SK-N-SH (cell line): ENCODE results near the gene PRPSAP2. TPM values are rescaled to one million over a fixed set of nuclear protein-coding genes. Genes with fewer than 3 reads are reported as not detected.

Source experiments
- CTCF ChIA-PET: fragments of 300-600, 350-600 bp; formaldehyde crosslinking; extraction: SDS; loops from one replicate; lab custom pipeline; 2021; lab: Yijun Ruan, JAX
- POLR2A ChIA-PET: fragments of 350-600 bp; sonication (Branson Sonifier 250); formaldehyde crosslinking; extraction: SDS; loops from one replicate; lab custom pipeline; 2020; ENCODE audit warnings: antibody characterized with exemption, inconsistent platforms; lab: Yijun Ruan, JAX
- DNase-seq: peaks from one replicate; pipeline ENCODE4 v3.0.0; 2012
- H2AFZ ChIP-seq: fragments of 200-600 bp; sonication (generic); 2 replicates; pipeline ENCODE4 v1.8.1; 2016; ENCODE audit warnings: antibody characterized with exemption, mild to moderate bottlenecking, low read depth
- H3F3A ChIP-seq: fragments of 200-600 bp; sonication (generic); replicated peaks from 2 replicates; pipeline ENCODE3; 2016; ENCODE audit warnings: antibody characterized with exemption, mild to moderate bottlenecking; ENCODE audit not compliant: insufficient read depth
- H3K27ac ChIP-seq, 2 experiments: fragments of 200-500 bp in 1 of 2; fragments of 200-600 bp in 1 of 2; sonication (Bioruptor generic) in 1 of 2; sonication (generic), shearing (Covaris generic) in 1 of 2; 2 replicates each; pipeline versions ENCODE4 v1.5.1 to v1.6.1; 2014 to 2016; ENCODE audit warnings: low read depth in 2 of 2, inconsistent platforms in 1 of 2, low read length in 1 of 2, mild to moderate bottlenecking in 1 of 2, mixed read lengths in 1 of 2
- H3K27me3 ChIP-seq: fragments of 200-600 bp; sonication (generic), shearing (Covaris generic); 2 replicates; pipeline ENCODE4 v1.6.1; 2016; ENCODE audit warnings: mixed run types; ENCODE audit not compliant: insufficient read depth
- H3K36me3 ChIP-seq, 2 experiments: fragments of 200-500 bp in 1 of 2; fragments of 200-600 bp in 1 of 2; sonication (Bioruptor generic) in 1 of 2; sonication (generic) in 1 of 2; replicated peaks in 1 of 2; 2 replicates each; pipeline versions ENCODE3 to v1.5.1; 2014 to 2016; ENCODE audit warnings: low read length in 1 of 2, mild to moderate bottlenecking in 1 of 2; ENCODE audit not compliant: insufficient read depth in 2 of 2, control insufficient read depth in 1 of 2
- H3K4me1 ChIP-seq, 2 experiments: fragments of 200-500 bp in 1 of 2; fragments of 200-600 bp in 1 of 2; sonication (Bioruptor generic) in 1 of 2; sonication (generic), shearing (Covaris generic) in 1 of 2; 2 replicates each; pipeline versions ENCODE4 v1.5.1 to v1.6.1; 2014 to 2016; ENCODE audit warnings: low read depth in 1 of 2, low read length in 1 of 2, mixed run types in 1 of 2; ENCODE audit not compliant: insufficient read depth in 2 of 2, control insufficient read depth in 1 of 2
- H3K4me2 ChIP-seq: fragments of 200-600 bp; sonication (generic), shearing (Covaris generic); 2 replicates; pipeline ENCODE4 v1.6.1; 2017; ENCODE audit warnings: mixed run types
- H3K4me3 ChIP-seq, 2 experiments: fragments of 200-500 bp in 1 of 2; fragments of 200-600 bp in 1 of 2; sonication (Bioruptor generic) in 1 of 2; sonication (generic), shearing (Covaris generic) in 1 of 2; 2 replicates each; pipeline versions ENCODE4 v1.5.1 to v1.8.1; 2014 to 2016; ENCODE audit warnings: low read depth in 2 of 2, inconsistent platforms in 1 of 2, low read length in 1 of 2, mild to moderate bottlenecking in 1 of 2, mixed read lengths in 1 of 2, moderate library complexity in 1 of 2
- H3K79me2 ChIP-seq: fragments of 200-600 bp; sonication (generic); 2 replicates; pipeline ENCODE4 v1.8.1; 2017; ENCODE audit warnings: mild to moderate bottlenecking; ENCODE audit not compliant: insufficient read depth
- H3K9ac ChIP-seq: fragments of 200-600 bp; sonication (generic); 2 replicates; pipeline ENCODE4 v1.6.1; 2017; ENCODE audit warnings: mixed run types
- H3K9me2 ChIP-seq: fragments of 200-600 bp; sonication (generic); 2 replicates; pipeline ENCODE4 v1.6.1; 2017; ENCODE audit warnings: mixed run types
- H3K9me3 ChIP-seq: fragments of 200-600 bp; sonication (generic); 2 replicates; pipeline ENCODE4 v1.6.1; 2017; ENCODE audit warnings: mixed run types, mild to moderate bottlenecking, moderate library complexity
- H4K20me1 ChIP-seq: fragments of 200-600 bp; sonication (generic); 2 replicates; pipeline ENCODE4 v1.6.1; 2017; ENCODE audit warnings: mild to moderate bottlenecking, mixed run types; ENCODE audit not compliant: insufficient read depth
- ELF1 ChIP-seq: IDR thresholded peaks from 2 replicates; pipeline ENCODE4 v1.4.0; 2012
- FOSL2 ChIP-seq: IDR thresholded peaks from 2 replicates; pipeline ENCODE4 v1.4.0; 2012; ENCODE audit warnings: low read depth, mild to moderate bottlenecking, moderate library complexity, borderline replicate concordance
- FOXJ3 ChIP-seq: sonication (generic); formaldehyde crosslinking; IDR thresholded peaks from 2 replicates; pipeline ENCODE4 v1.5.1; 2020; ENCODE audit warnings: mild to moderate bottlenecking, missing genetic modification reagents
- GABPA ChIP-seq: IDR thresholded peaks from 2 replicates; pipeline ENCODE4 v1.4.0; 2012; ENCODE audit warnings: low read depth, mild to moderate bottlenecking
- IRF3 ChIP-seq: fragments of 150-350 bp; IDR thresholded peaks from 2 replicates; pipeline ENCODE4 v1.6.1; 2016; ENCODE audit warnings: mild to moderate bottlenecking, low read depth, low read length
- JUND ChIP-seq: IDR thresholded peaks from 2 replicates; pipeline ENCODE4 v1.4.0; 2012
- MEF2A ChIP-seq: IDR thresholded peaks from 2 replicates; pipeline ENCODE4 v1.4.0; 2012; ENCODE audit warnings: low read depth, borderline replicate concordance
- POLR2AphosphoS5 ChIP-seq: IDR thresholded peaks from 2 replicates; pipeline ENCODE4 v1.6.1; 2012; ENCODE audit warnings: low read depth, low read length
- RAD21 ChIP-seq: IDR thresholded peaks from 2 replicates; pipeline ENCODE4 v1.6.1; 2012; ENCODE audit warnings: mild to moderate bottlenecking, low read length
- RCOR1 ChIP-seq: fragments of 150-350 bp; IDR thresholded peaks from 2 replicates; pipeline ENCODE4 v1.6.1; 2017; ENCODE audit warnings: antibody characterized with exemption, low read length
- REST ChIP-seq: IDR thresholded peaks from 2 replicates; pipeline ENCODE4 v1.6.1; 2012; ENCODE audit warnings: mild to moderate bottlenecking, low read depth, low read length, moderate library complexity
- SIN3A ChIP-seq: IDR thresholded peaks from 2 replicates; pipeline ENCODE4 v1.6.1; 2012; ENCODE audit warnings: low read depth, mild to moderate bottlenecking, low read length, moderate library complexity, borderline replicate concordance
- TAF1 ChIP-seq: IDR thresholded peaks from 2 replicates; pipeline ENCODE4 v1.6.1; 2012; ENCODE audit warnings: low read depth, mild to moderate bottlenecking, low read length, moderate library complexity, borderline replicate concordance
- TEAD4 ChIP-seq: IDR thresholded peaks from 2 replicates; pipeline ENCODE4 v1.4.0; 2012; ENCODE audit warnings: mild to moderate bottlenecking, borderline replicate concordance; ENCODE audit not compliant: insufficient read depth
- YY1 ChIP-seq: IDR thresholded peaks from 2 replicates; pipeline ENCODE4 v1.4.0; 2012; ENCODE audit warnings: low read depth, mild to moderate bottlenecking
- ZBTB33 ChIP-seq: IDR thresholded peaks from 2 replicates; pipeline ENCODE4 v1.4.0; 2012; ENCODE audit warnings: low read depth, borderline replicate concordance
- WGBS: methylation state at CpG from one replicate; pipeline ENCODE4 v1.1.6; 2017; ENCODE audit warnings: low lambda C conversion rate; 5-methylcytosine and 5-hydroxymethylcytosine counted together
- polyA plus RNA-seq, 3 experiments: library from polyadenylated mRNA; depleted of rRNA; stranded (reverse); fragments of >200 nt; gene quantifications; 2 replicates each; pipeline ENCODE4 v1.2.3, GENCODE V29; 2012

Gene PRPSAP2
- polyA plus RNA-seq, 1 of the 3 experiments (the other 2 are of a cell fraction) = 27.6 TPM

GRCh38 chr17:18946536-18946935, 88.6 kb downstream of the PRPSAP2 start:
- 23% methylated on average over 2 of the region's 2 CpGs for WGBS
- H3K27me3 ChIP-seq = no peaks in the 10 kb centered on the region; the same call in 1 of the 2 replicates
- DNase-seq = no peak
- H3K4me2 ChIP-seq = no peak overlapping the region
- TF ChIP-seq TEAD4 (no peak), POLR2AphosphoS5 (no peak), FOXJ3 (no peak), SIN3A (no peak), ZBTB33 (no peak), TAF1 (no peak), ELF1 (no peak), JUND (no peak), RCOR1 (no peak), RAD21 (no peak), GABPA (no peak), REST (no peak), YY1 (no peak), FOSL2 (no peak), IRF3 (no peak), MEF2A (no peak)
- TF ChIP-seq, all 33 proteins: peak for 0
- Histone ChIP-seq H3K9me3 (no peaks in the 10 kb centered on the region), H3K4me1 (peaks cover 0 to 8% of the 10 kb centered on the region in 2 experiments; a peak in 1 of 4 replicates), H4K20me1 (no peaks in the 10 kb centered on the region), H3K9me2 (no peaks in the 10 kb centered on the region), H3K36me3 (no peaks in the 10 kb centered on the region), H3K4me3 (no peak overlapping the region), H2AFZ (no peak overlapping the region), H3K9ac (no peak overlapping the region), H3F3A (no peaks in the 10 kb centered on the region), H3K79me2 (no peaks in the 10 kb centered on the region), H3K27ac (no peak overlapping the region)
- POLR2A ChIA-PET = no interaction called here
- CTCF ChIA-PET = no interaction called here
